Subcutaneous adipose tissue (tissue), 4 donors: ENCODE results near the gene IFT172. TPM values are rescaled to one million over a fixed set of nuclear protein-coding genes. Genes with fewer than 3 reads are reported as not detected.

Experiments
- total RNA-seq, 4 donors: library from RNA; depleted of rRNA; stranded (reverse); fragments of >200 nt; gene quantifications; one replicate each; pipeline ENCODE4 v1.1.0, GENCODE V29; 2016
- TF ChIP-seq, protein P1 (sequence below): fragments of 450-650 bp; IDR thresholded peaks from one replicate; pipeline ENCODE4 v1.5.1; 2016; ENCODE audit warnings: low read depth, mild to moderate bottlenecking, control low read depth, antibody characterized with exemption, moderate library complexity

The IFT172 gene
- total RNA-seq, 4 donors from 2014 or later: 21.8 to 33.5 (median 25.5) TPM

DNA sequence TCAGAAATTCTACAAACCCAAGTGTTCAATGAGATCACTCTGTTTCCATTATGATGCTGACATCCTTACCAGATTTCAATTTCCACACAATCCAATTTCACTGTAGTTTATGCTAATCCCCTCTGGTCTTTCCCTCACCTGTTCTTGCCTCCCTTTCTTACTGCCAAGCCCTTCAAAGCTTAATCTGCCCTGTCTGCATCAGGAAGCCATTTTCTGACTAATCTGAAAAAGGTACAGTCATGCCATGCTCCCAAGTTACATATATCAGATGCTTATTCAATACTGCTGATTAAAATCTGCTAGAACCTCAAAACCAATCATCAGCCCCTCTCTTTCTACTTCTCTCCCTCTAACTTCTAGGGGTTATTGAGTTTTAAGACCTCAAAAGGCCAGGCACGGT is 38.4 kb downstream of the IFT172 start:
- TF ChIP-seq, protein P1, sequence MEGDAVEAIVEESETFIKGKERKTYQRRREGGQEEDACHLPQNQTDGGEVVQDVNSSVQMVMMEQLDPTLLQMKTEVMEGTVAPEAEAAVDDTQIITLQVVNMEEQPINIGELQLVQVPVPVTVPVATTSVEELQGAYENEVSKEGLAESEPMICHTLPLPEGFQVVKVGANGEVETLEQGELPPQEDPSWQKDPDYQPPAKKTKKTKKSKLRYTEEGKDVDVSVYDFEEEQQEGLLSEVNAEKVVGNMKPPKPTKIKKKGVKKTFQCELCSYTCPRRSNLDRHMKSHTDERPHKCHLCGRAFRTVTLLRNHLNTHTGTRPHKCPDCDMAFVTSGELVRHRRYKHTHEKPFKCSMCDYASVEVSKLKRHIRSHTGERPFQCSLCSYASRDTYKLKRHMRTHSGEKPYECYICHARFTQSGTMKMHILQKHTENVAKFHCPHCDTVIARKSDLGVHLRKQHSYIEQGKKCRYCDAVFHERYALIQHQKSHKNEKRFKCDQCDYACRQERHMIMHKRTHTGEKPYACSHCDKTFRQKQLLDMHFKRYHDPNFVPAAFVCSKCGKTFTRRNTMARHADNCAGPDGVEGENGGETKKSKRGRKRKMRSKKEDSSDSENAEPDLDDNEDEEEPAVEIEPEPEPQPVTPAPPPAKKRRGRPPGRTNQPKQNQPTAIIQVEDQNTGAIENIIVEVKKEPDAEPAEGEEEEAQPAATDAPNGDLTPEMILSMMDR: no peak

DNA sequence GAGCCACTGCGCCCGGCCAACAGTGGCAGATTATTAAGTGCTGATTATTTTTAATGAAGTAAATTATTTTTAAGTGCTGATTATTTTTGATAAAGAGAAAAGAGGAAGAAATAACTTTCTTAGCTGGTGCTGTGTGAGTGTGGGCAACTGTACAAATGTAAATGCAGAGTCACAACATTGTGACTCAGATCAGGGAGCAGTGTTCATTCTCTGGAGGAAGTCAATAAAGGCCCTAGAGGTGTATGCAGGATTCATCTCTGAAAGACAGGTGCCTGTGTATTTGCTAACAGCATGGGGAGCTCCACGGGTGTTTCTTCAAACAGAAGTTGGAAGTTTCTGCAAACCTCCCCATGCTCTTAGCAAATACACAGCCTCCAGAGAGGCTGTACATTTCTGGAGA is 41.2 kb downstream of the IFT172 start:
- TF ChIP-seq, protein P1: no peak

DNA sequence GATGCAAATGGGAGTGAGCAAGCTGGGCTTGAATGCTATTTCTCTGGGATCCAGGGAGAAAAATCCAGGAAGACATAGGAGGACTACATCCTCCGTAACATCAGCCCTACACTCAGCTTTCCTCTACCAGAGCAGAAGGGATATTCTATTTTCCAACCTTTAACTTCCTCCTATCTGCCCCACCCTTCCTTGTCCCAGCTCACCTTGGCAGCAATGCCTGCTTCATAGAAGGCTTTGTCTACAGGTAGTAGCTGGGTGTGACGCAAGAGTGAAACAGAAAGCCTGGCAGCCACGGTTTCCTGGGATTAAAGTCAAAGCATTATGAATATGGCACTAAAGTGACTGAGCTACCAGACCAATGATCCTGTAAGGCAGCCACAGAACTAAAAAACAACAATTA is 43.5 kb downstream of the IFT172 start:
- TF ChIP-seq, protein P1: no peak

DNA sequence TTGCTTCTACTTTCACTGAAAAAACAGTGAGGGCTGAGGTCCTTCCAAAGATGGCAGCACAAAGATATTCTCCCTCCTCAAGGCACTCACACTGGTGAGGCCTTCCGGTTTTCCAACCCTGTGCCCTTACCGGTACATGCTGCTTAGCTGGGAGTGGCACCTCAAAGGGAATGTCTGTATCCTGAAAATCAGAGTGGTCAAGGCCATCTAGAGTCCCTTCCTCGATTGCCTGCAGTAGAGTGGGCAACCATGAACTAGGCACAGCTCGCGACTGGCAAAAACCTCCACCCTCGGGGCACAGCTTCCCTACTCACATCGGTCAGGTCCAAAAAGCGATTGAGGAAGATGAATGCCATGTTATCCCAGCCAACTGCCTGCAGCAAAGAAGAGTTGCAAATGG is 43.9 kb downstream of the IFT172 start:
- TF ChIP-seq, protein P1: no peak

DNA sequence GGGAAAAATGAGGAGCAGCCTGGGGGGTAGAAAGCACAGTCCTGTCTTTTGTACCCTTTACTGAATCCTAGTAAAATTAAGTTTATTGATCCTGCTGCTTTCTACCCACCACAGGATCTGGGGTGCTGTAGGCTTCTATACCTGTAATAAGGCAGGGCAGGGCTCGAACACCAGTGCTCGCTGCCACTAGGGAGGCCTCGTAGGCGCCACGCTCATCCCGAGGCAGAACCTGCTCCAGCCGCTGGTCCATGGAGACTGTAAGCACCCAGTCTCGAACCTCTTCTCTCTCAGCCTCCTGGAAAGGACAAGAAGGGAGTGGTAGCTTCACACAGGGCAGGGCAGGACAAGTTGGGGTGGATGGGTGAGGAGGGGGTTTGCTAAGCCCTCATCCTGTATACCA is 44.4 kb downstream of the IFT172 start:
- TF ChIP-seq, protein P1: no peak

DNA sequence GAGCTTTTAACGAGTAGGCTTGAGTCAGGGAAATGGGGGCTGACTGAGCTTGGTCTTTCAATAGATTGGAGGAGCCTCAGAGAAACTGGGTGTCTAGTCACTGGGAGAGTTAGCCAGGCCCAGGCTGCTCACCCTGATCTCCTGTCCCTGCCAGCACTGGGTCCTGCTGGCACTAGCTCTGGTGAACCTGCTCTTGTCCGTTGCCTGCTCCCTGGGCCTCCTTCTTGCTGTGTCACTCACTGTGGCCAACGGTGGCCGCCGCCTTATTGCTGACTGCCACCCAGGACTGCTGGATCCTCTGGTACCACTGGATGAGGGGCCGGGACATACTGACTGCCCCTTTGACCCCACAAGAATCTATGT is 46.6 kb downstream of the IFT172 start:
- TF ChIP-seq, protein P1: no peak

DNA sequence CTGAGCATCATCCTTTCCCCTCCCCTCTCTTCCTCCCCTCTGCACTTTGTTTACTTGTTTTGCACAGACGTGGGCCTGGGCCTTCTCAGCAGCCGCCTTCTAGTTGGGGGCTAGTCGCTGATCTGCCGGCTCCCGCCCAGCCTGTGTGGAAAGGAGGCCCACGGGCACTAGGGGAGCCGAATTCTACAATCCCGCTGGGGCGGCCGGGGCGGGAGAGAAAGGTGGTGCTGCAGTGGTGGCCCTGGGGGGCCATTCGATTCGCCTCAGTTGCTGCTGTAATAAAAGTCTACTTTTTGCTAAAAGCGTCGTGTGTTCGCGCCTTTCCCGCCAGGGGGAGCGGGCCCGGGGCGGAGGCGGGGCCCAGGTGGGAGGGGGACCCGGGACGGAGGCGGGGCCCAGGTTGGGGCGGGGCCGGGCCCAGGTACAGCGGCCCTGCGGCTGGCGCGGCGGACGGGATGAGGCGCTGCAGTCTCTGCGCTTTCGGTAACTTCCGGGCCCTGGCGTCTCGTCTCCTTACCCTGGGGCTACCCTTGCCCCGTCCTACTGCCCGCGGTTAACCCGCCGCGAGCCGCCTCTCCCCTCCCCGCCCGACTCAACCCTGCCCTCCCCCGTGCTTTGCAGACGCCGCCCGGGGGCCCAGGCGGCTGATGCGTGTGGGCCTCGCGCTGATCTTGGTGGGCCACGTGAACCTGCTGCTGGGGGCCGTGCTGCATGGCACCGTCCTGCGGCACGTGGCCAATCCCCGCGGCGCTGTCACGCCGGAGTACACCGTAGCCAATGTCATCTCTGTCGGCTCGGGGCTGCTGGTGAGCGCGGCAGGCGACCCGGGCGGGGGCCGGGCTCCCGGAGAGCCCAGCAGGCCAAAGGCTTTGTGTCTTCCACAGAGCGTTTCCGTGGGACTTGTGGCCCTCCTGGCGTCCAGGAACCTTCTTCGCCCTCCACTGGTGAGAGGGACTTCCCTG is 47.3 kb downstream of the IFT172 start, which contains the start of gene KRTCAP3:
Gene KRTCAP3, plus strand, starts transcription at position 424 of the 962 bp plus-strand sequence. Its CDS starts 32 bp downstream, at position 456.
- TF ChIP-seq, protein P1: no peak
